ENCODE data around the gene ASB10. TPM values are rescaled to one million over a fixed set of nuclear protein-coding genes. Genes with fewer than 3 reads are reported as not detected.

ASB10 gene
- total and polyA plus RNA-seq, 2 donors (not counting 1 experiment from before 2014, with no cell fraction given), result not detected

GRCh38 chr7:151130741-151131157 is 56.3 kb downstream of the ASB10 start:
- Histone ChIP-seq H3K27me3 (replicated peaks in 1 of 4; ENCODE audit: control extremely low read depth in 1 of 4, control insufficient read depth in 3 of 4, insufficient read depth in 4 of 4, low read length in 3 of 4) (no peaks in the 10 kb centered on the region), H3K4me1 (ENCODE audit: control insufficient read depth in 2 of 2, insufficient read depth in 2 of 2, low read length in 2 of 2) (no peaks in the 10 kb centered on the region), H3K4me3 (ENCODE audit: control extremely low read depth in 1 of 5, extremely low read depth in 1 of 5, insufficient read depth in 1 of 5, low read depth in 2 of 5, low read length in 4 of 5) (no peak overlapping the region), H3K36me3 (replicated peaks in 1 of 2; ENCODE audit: control extremely low read depth in 1 of 2, control insufficient read depth in 1 of 2, extremely low read depth in 1 of 2, insufficient read depth in 2 of 2, low read length in 1 of 2) (no peaks in the 10 kb centered on the region), H3K79me2 (ENCODE audit: control insufficient read depth, insufficient read depth, low read length) (no peaks in the 10 kb centered on the region), H4K20me1 (ENCODE audit: control insufficient read depth, insufficient read depth, low read length, poor library complexity, severe bottlenecking) (no peaks in the 10 kb centered on the region), H3K4me2 (replicated peaks; ENCODE audit: low read depth, low read length, poor library complexity, severe bottlenecking) (no peak overlapping the region), H2AFZ (ENCODE audit: insufficient read depth, low read depth, low read length, poor library complexity, severe bottlenecking) (no peak overlapping the region), H3K27ac (ENCODE audit: low read length in 2 of 2) (no peak overlapping the region), H3K9me3 (ENCODE audit: control extremely low read depth in 1 of 3, control insufficient read depth in 2 of 3, insufficient read depth in 1 of 3, low read length in 2 of 3) (no peaks in the 10 kb centered on the region), H3K9ac (ENCODE audit: low read length) (no peak overlapping the region)
- Mint-ChIP-seq H3K27ac (no peak overlapping the region), H3K4me1 (no peaks in the 10 kb centered on the region), H3K9me3 (ENCODE audit: insufficient read depth) (no peaks in the 10 kb centered on the region), H3K27me3 (no peaks in the 10 kb centered on the region), H3K4me3 (no peak overlapping the region)
- no peak for ATAC-seq (ENCODE audit: low read depth)
- ChIA-PET CTCF (no interaction called here), POLR2A (no interaction called here)
- no peak for DNase-seq
- intact Hi-C loops (cut with micrococcal nuclease), result no loop called here
- 95% methylated on average over 17 of the region's 17 CpGs for WGBS (ENCODE audit: insufficient coverage)
- no peak for TF ChIP-seq CTCF (IDR thresholded peaks at IDR 0.05)
- no peak for TF ChIP-seq EZH2 (IDR thresholded peaks at IDR 0.05; ENCODE audit: borderline replicate concordance, insufficient read depth, low read depth, low read length, poor library complexity, severe bottlenecking)

GRCh38 chr7:151129960-151130591 is 57.0 kb downstream of the ASB10 start:
- Histone ChIP-seq H3K9me3 (ENCODE audit: control extremely low read depth in 1 of 3, control insufficient read depth in 2 of 3, insufficient read depth in 1 of 3, low read length in 2 of 3) (no peaks in the 10 kb centered on the region), H3K4me3 (ENCODE audit: control extremely low read depth in 1 of 5, extremely low read depth in 1 of 5, insufficient read depth in 1 of 5, low read depth in 2 of 5, low read length in 4 of 5) (no peak overlapping the region), H3K27ac (ENCODE audit: low read length in 2 of 2) (no peak overlapping the region), H4K20me1 (ENCODE audit: control insufficient read depth, insufficient read depth, low read length, poor library complexity, severe bottlenecking) (no peaks in the 10 kb centered on the region), H3K27me3 (replicated peaks in 1 of 4; ENCODE audit: control extremely low read depth in 1 of 4, control insufficient read depth in 3 of 4, insufficient read depth in 4 of 4, low read length in 3 of 4) (no peaks in the 10 kb centered on the region), H3K4me2 (replicated peaks; ENCODE audit: low read depth, low read length, poor library complexity, severe bottlenecking) (no peak overlapping the region), H3K36me3 (replicated peaks in 1 of 2; ENCODE audit: control extremely low read depth in 1 of 2, control insufficient read depth in 1 of 2, extremely low read depth in 1 of 2, insufficient read depth in 2 of 2, low read length in 1 of 2) (no peaks in the 10 kb centered on the region), H2AFZ (ENCODE audit: insufficient read depth, low read depth, low read length, poor library complexity, severe bottlenecking) (no peak overlapping the region), H3K4me1 (ENCODE audit: control insufficient read depth in 2 of 2, insufficient read depth in 2 of 2, low read length in 2 of 2) (no peaks in the 10 kb centered on the region), H3K9ac (ENCODE audit: low read length) (no peak overlapping the region), H3K79me2 (ENCODE audit: control insufficient read depth, insufficient read depth, low read length) (no peaks in the 10 kb centered on the region)
- intact Hi-C loops (cut with micrococcal nuclease), result no loop called here
- DNase-seq, result no peak
- CTCF ChIA-PET, result no interaction called here
- POLR2A ChIA-PET, result no interaction called here
- Mint-ChIP-seq H3K27me3 (no peaks in the 10 kb centered on the region), H3K4me3 (no peak overlapping the region), H3K27ac (no peak overlapping the region), H3K9me3 (ENCODE audit: insufficient read depth) (no peaks in the 10 kb centered on the region), H3K4me1 (no peaks in the 10 kb centered on the region)
- WGBS (ENCODE audit: insufficient coverage), result 91% methylated on average over 8 of the region's 9 CpGs
- TF ChIP-seq EZH2 (IDR thresholded peaks at IDR 0.05; ENCODE audit: borderline replicate concordance, insufficient read depth, low read depth, low read length, poor library complexity, severe bottlenecking) (no peak), CTCF (IDR thresholded peaks at IDR 0.05) (no peak)
- ATAC-seq (ENCODE audit: low read depth), result no peak
